ENCODE measurements around the gene CRISPLD2.

CRISPLD2 gene

DNA sequence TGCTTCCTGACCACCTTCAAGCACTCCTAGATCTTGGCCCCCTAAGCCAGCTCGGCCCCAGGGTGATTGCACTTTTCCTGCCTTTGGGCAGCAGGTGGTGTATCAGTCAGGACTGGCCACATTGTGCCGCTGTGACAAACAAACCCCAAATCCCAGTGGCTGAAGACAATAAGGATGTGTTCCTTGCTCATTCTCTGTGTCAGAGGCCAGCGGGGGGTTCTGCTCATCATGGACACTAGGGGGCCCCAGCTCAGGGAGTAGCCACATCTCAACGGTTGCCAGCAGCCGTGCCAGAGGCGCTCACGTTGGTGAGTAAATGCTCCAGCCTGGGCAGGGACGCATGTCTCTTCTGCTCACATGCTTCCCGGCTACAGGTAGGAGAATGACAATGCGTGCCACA lies 131.1 kb downstream of the CRISPLD2 start:
- Histone ChIP-seq H3K4me2 (ENCODE audit: low read length) (0 out of 2 replicates have a peak overlapping the region, but pooled peaks have one; percentile 9), H3K4me1 (ENCODE audit: low read length) (no peaks in the 10 kb centered on the region), H2AFZ (ENCODE audit: low read depth, low read length) (no peak overlapping the region), H3K79me2 (ENCODE audit: low read length) (no peaks in the 10 kb centered on the region), H3K36me3 (replicated peaks; ENCODE audit: low read depth, low read length) (no peaks in the 10 kb centered on the region), H3K27me3 (ENCODE audit: low read depth, low read length) (peaks cover 3% of the 10 kb centered on the region; the same call in 1 of the 2 replicates), H4K20me1 (ENCODE audit: insufficient read depth, low read length) (no peaks in the 10 kb centered on the region), H3K4me3 (ENCODE audit: low read length) (no peak overlapping the region), H3K9me3 (ENCODE audit: insufficient read depth, low read length) (no peaks in the 10 kb centered on the region), H3K27ac (ENCODE audit: low read length) (no peak overlapping the region), H3K9ac (ENCODE audit: low read length) (no peak overlapping the region)
- TF ChIP-seq EZH2phosphoT487 (IDR thresholded peaks at IDR 0.05; ENCODE audit: low read depth) (no peak), CTCF (IDR thresholded peaks at IDR 0.05; ENCODE audit: low read depth, low read length) (peak; percentile 59)

- Histone ChIP-seq H4K20me1 (ENCODE audit: insufficient read depth, low read length) (no peaks in the 10 kb centered on the region), H3K27me3 (ENCODE audit: low read depth, low read length) (peaks cover 3% of the 10 kb centered on the region; the same call in 1 of the 2 replicates), H3K4me2 (ENCODE audit: low read length) (peak overlapping the region; percentile 34), H3K36me3 (replicated peaks; ENCODE audit: low read depth, low read length) (no peaks in the 10 kb centered on the region), H2AFZ (ENCODE audit: low read depth, low read length) (no peak overlapping the region), H3K9me3 (ENCODE audit: insufficient read depth, low read length) (no peaks in the 10 kb centered on the region), H3K4me3 (ENCODE audit: low read length) (0 out of 2 replicates have a peak overlapping the region, but pooled peaks have one; percentile 1), H3K27ac (ENCODE audit: low read length) (no peak overlapping the region), H3K79me2 (ENCODE audit: low read length) (no peaks in the 10 kb centered on the region), H3K4me1 (ENCODE audit: low read length) (no peaks in the 10 kb centered on the region), H3K9ac (ENCODE audit: low read length) (no peak overlapping the region)
- peak; percentile 80 for TF ChIP-seq CTCF (IDR thresholded peaks at IDR 0.05; ENCODE audit: low read depth, low read length)
- TF ChIP-seq EZH2phosphoT487 (IDR thresholded peaks at IDR 0.05; ENCODE audit: low read depth), result no peak
These were observed 132.8 kb downstream of the CRISPLD2 start for GRCh38 chr16:84952335-84953189.

- Histone ChIP-seq H3K4me1 (ENCODE audit: low read length) (no peaks in the 10 kb centered on the region), H3K4me2 (ENCODE audit: low read length) (no peak overlapping the region), H2AFZ (ENCODE audit: low read depth, low read length) (no peak overlapping the region), H3K79me2 (ENCODE audit: low read length) (no peaks in the 10 kb centered on the region), H3K36me3 (replicated peaks; ENCODE audit: low read depth, low read length) (no peaks in the 10 kb centered on the region), H3K9ac (ENCODE audit: low read length) (no peak overlapping the region), H3K27me3 (ENCODE audit: low read depth, low read length) (peaks cover 3% of the 10 kb centered on the region; the same call in 1 of the 2 replicates), H3K9me3 (ENCODE audit: insufficient read depth, low read length) (no peaks in the 10 kb centered on the region), H3K27ac (ENCODE audit: low read length) (no peak overlapping the region), H3K4me3 (ENCODE audit: low read length) (no peak overlapping the region), H4K20me1 (ENCODE audit: insufficient read depth, low read length) (no peaks in the 10 kb centered on the region)
- TF ChIP-seq CTCF (IDR thresholded peaks at IDR 0.05; ENCODE audit: low read depth, low read length) (no peak), EZH2phosphoT487 (IDR thresholded peaks at IDR 0.05; ENCODE audit: low read depth) (no peak)
These were observed 133.5 kb downstream of the CRISPLD2 start for GRCh38 chr16:84953190-84953746.

DNA sequence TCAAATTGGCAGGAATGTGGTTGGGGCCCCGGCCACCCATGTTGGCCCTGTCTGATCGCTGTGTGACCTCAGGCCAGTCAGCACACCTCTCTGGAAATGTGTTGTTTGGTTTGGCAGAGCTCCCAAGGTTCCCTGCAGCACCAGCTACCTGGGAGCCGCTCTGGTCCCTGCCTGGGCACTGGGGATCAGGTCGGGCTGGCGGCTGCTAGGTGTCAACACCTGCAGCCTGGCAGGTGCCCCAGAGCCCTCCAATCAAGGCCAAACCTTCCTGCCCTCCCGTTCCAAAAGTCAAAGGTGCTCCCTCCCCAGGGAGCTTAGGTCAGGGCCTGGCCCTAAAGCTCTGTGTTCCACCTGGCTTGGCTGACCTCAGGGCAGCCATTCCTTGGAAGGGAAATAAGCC lies 135.6 kb downstream of the CRISPLD2 start:
- Histone ChIP-seq H3K79me2 (ENCODE audit: low read length) (no peaks in the 10 kb centered on the region), H2AFZ (ENCODE audit: low read depth, low read length) (no peak overlapping the region), H3K27me3 (ENCODE audit: low read depth, low read length) (no peaks in the 10 kb centered on the region), H3K9ac (ENCODE audit: low read length) (no peak overlapping the region), H3K27ac (ENCODE audit: low read length) (no peak overlapping the region), H3K4me1 (ENCODE audit: low read length) (no peaks in the 10 kb centered on the region), H3K9me3 (ENCODE audit: insufficient read depth, low read length) (no peaks in the 10 kb centered on the region), H3K4me2 (ENCODE audit: low read length) (no peak overlapping the region), H4K20me1 (ENCODE audit: insufficient read depth, low read length) (no peaks in the 10 kb centered on the region), H3K36me3 (replicated peaks; ENCODE audit: low read depth, low read length) (no peaks in the 10 kb centered on the region), H3K4me3 (ENCODE audit: low read length) (no peak overlapping the region)
- TF ChIP-seq CTCF (IDR thresholded peaks at IDR 0.05; ENCODE audit: low read depth, low read length) (no peak), EZH2phosphoT487 (IDR thresholded peaks at IDR 0.05; ENCODE audit: low read depth) (no peak)

All from OCI-LY3 (cell line).